SKM-1 treated with dmso at 0.1 percent for 144 hours (cell line): Measurements from ENCODE around the gene HIGD2A.
A peak's percentile ranks its signal among the peaks of the same experiment; 100 is the strongest.

ENCODE experiments used
- DNase-seq: peaks from one replicate; lab custom pipeline; 2025; ENCODE audit not compliant: unreplicated experiment; lab: John Stamatoyannopoulos, UW

HIGD2A gene

GRCh38 chr5:176368726-176369125 lies 19.8 kb upstream of the HIGD2A start:
- DNase-seq = no peak

GRCh38 chr5:176369934-176370711 lies 18.4 kb upstream of the HIGD2A start:
- no peak for DNase-seq

GRCh38 chr5:176371621-176372539 lies 16.7 kb upstream of the HIGD2A start:
- peak; percentile 27 for DNase-seq

GRCh38 chr5:176373100-176373818 lies 15.3 kb upstream of the HIGD2A start:
- no peak for DNase-seq

DNA sequence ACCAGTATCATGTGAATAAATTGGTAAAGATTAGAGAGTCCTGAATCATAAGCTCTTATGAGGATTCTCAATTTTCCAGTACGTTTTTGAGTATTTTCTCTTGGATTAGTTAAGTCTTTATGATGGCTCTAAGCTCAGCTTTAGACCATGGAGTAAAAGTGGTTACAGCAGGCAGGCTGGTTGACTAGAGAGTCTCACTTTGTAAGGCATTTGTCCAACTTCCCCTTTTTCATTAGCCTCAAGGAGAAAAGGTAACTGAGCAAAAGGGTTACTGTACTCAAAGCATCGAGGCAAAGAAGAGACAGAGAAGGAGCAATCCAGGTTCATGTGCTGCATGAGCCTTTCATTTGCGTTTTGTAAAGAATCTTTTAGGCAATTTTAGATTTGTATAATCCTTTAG lies 8.7 kb upstream of the HIGD2A start:
- peak; percentile 40 for DNase-seq

- DNase-seq = no peak
These were observed 7.1 kb upstream of the HIGD2A start for GRCh38 chr5:176381423-176381822.

DNA sequence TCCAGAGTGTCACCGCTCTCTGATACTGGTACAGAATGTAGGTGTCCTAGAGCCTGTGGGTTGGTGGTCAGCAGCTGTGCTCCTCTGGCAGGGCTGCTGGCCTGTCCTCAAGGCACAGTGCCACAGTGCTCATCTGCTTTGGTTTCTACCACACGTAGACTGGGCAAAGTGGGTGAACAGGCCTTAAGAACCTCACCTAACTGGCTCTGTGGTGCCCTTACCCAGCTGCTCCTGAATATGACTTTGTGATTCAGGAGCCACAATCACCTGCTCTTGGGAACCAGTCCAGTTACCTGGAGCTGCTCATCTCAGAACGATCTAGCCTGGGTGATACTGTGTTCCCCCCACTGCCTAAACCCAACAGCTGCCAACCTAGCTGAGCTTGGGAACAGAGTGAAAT lies 6.6 kb upstream of the HIGD2A start:
- no peak for DNase-seq

- no peak for DNase-seq
These were observed 5.8 kb upstream of the HIGD2A start for GRCh38 chr5:176382721-176383120.

DNA sequence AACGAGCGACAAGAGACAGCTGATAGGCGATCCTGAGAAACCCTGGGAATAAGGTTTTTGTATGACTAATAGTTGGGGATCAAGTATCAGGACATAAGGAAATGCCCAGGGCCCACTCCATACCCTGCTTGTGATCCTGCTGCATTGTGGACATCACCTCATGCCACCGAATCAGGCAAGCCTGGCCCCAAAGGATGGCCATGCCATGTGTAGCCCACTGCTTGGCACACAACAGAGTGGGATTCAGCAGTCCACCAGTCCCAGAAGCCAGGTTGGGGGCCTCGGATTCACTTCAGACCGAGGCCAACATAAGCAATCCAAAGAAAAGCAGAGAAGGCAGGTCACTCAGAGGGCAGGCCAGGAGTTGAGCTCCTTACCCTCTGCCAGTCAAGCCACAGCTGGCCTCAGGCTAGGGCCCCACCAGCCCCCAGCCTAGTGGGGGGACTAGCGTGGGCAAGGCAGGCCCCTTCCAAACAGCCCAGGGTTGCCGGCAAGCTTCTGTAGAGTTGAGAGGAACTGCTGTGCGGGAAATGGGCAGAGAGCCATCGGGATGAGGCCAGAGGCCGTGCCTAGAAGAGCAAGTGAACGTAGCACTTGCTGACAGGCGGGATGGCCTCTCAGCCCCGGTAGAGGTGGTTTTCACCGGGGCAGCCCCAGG lies 5.2 kb upstream of the HIGD2A start:
- no peak for DNase-seq

DNA sequence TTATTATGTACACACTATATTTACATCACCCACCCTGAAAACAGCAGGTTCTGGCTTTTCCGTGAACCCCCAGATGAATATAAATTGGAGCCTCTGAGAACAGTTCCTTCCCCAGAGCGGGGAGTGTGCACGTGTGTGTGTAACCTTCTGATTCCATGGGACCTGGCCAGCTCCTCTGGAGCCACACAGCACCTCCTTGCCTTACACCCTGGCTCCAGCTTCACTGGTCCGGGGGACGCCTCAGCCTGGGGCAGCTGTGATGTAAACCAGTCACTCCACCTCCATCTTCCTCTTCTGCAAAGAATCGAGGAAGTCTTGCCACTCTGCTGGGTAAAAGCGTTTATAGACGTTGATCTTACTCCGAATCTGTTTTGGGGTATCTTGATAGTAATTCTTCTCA lies 4.6 kb upstream of the HIGD2A start:
- no peak for DNase-seq

- DNase-seq = no peak
These were observed 4.1 kb upstream of the HIGD2A start for GRCh38 chr5:176384366-176384930.

DNA sequence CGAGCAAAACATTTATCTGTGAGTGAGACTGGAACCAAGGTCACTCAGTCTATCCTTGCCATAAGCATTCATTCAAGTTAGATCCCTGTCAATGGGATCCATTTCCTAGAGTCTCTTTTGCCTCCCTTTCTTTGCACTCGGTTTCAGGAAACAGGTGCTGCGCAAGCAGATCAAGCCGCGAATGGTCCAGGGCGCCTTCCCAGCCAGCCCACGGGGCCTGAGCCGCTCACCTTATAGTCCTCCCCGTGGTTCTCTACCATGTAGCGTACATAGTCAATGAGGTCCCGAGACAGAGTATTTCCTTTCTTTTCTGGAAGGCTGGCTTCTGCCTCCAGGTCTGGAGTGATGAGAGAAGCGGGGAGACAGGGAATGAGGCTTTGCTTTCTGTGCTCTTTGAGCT lies 3.6 kb upstream of the HIGD2A start:
- DNase-seq = no peak

GRCh38 chr5:176386491-176386890 lies 2.1 kb upstream of the HIGD2A start:
- DNase-seq = no peak

DNA sequence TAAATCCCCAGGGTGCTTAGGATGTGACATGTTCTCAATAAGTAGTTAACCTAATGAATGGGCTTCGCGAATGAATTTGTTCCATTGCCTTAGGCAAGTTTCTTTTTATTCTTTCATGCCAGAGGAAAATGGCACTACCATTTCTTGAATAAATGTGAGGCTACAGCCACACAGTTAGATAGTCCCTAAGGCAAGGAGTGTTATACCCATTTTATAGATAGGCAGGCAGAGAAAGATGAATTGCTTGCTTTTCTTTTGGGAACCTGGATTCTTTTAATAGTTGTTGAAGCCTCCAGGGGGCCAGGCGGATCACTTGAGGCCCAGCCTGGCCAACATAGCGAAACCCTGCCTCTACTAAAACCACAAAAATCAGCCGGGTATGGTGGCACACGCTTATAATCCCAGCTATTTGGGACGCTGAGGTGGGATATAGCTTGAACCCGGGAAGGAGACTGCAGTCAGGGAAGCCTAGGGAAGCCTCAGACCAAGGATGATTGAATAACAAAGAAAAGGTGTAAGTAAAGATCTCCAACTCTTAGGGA lies 1.1 kb upstream of the HIGD2A start:
- DNase-seq = no peak

DNA sequence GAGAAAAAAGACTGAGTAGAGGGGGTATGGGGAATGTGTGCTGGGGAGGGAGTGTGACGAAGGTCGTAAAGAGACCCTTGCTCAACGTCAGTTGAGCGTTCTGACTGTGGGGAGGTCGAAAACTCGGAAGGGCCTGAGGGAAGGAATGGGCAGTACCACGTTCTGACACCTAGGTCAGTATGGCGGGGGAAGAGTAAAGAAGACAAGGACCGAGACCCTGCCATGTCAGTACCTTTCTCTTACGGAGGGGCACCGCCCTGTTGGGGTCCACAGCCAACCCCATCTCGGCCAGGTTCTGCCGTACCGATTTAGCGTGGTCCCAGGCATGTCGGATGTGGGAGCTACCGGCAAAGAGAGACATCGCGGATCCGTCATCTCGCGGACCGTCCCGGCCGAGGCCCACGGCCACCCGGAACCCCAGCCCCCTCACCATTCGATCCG lies 528 bp upstream of the HIGD2A start:
- no peak for DNase-seq

GRCh38 chr5:176389135-176390123 lies 878 bp downstream of the HIGD2A start:
- no peak for DNase-seq

DNA sequence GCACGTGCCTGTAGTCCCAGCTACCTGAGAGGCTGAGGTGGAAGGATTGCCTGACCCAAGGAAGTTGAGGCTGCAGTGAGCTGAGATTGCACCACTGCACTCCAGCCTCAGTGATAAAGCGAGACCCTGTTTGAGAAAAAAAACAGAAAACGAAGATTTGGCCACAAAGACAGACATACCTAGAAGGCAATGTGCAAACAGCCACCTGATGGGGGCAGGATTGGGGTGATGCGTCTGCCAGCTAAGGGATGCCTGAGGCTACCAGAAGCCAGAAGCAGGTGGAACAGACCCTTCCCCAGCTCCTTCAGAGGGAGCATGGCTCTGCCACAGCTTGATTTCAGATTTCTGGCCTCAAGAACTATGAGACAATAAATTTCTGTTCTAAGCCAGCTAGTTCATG lies 2.9 kb downstream of the HIGD2A start:
- no peak for DNase-seq

GRCh38 chr5:176391999-176392398 lies 3.4 kb downstream of the HIGD2A start:
- peak; percentile 64 for DNase-seq

DNA sequence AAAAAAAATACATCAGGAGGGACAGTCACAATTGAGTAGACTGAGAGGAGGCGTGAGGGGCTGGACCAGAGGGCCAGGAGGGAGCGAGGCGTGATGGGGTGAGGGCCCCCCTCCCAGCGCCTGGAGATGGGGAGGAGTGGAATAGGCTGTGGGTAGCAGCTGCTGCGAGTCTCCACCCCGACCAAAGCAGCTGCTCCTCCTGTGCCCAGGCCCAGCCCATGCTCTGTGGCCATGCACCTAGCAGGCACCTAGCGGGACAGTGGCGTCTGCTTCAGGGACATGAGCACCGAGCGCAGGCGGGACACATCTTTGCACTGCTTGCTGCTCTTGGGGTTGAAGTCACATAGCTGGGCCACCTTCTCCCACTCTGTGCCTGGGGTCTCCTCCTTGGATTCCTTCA lies 4.0 kb downstream of the HIGD2A start:
- no peak for DNase-seq
